ENCODE data around the gene CCNL1. TPM values are rescaled to one million over a fixed set of nuclear protein-coding genes. Genes with fewer than 3 reads are reported as not detected.

The CCNL1 gene
- total RNA-seq, 1 donor = 175 TPM

- no peak overlapping the region for H3K4me3 ChIP-seq (ENCODE audit: low read depth, low read length)
- TF ChIP-seq CTCF (IDR thresholded peaks at IDR 0.05; ENCODE audit: insufficient read depth, low read depth, low read length) = no peak
- no peak for DNase-seq (ENCODE audit: low read depth)
Measured at GRCh38 chr3:157122832-157123427, 37.0 kb downstream of the CCNL1 start.

- TF ChIP-seq CTCF (IDR thresholded peaks at IDR 0.05; ENCODE audit: insufficient read depth, low read depth, low read length) = no peak
Measured at GRCh38 chr3:157122116-157122515, 37.8 kb downstream of the CCNL1 start.

GRCh38 chr3:157121522-157121921 lies 38.4 kb downstream of the CCNL1 start:
- TF ChIP-seq CTCF (IDR thresholded peaks at IDR 0.05; ENCODE audit: insufficient read depth, low read depth, low read length) = no peak
- no peak overlapping the region for H3K4me3 ChIP-seq (ENCODE audit: low read depth, low read length)
- DNase-seq (ENCODE audit: low read depth) = no peak

More at GRCh38 chr3:157122116-157122515, 37.8 kb downstream of the CCNL1 start:
- DNase-seq (ENCODE audit: low read depth) = peak; percentile 98
- no peak overlapping the region for H3K4me3 ChIP-seq (ENCODE audit: low read depth, low read length)

- no peak for TF ChIP-seq CTCF (IDR thresholded peaks at IDR 0.05; ENCODE audit: insufficient read depth, low read depth, low read length)
- H3K4me3 ChIP-seq (ENCODE audit: low read depth, low read length) = no peak overlapping the region
- no peak for DNase-seq (ENCODE audit: low read depth)
Measured at GRCh38 chr3:157120071-157120892, 39.7 kb downstream of the CCNL1 start.

- H3K4me3 ChIP-seq (ENCODE audit: low read depth, low read length) = no peak overlapping the region
- TF ChIP-seq CTCF (IDR thresholded peaks at IDR 0.05; ENCODE audit: insufficient read depth, low read depth, low read length) = no peak
- no peak for DNase-seq (ENCODE audit: low read depth)
Measured at GRCh38 chr3:157119369-157119951, 40.5 kb downstream of the CCNL1 start.

GRCh38 chr3:157117875-157118654 lies 41.9 kb downstream of the CCNL1 start:
- no peak for DNase-seq (ENCODE audit: low read depth)
- TF ChIP-seq CTCF (IDR thresholded peaks at IDR 0.05; ENCODE audit: insufficient read depth, low read depth, low read length) = no peak

More at GRCh38 chr3:157117875-157118654, 41.9 kb downstream of the CCNL1 start:
- no peak overlapping the region for H3K4me3 ChIP-seq (ENCODE audit: low read depth, low read length)
